Psoas muscle (tissue), 8 donors: ENCODE measurements around the gene LHX6. TPM values are rescaled to one million over a fixed set of nuclear protein-coding genes. Genes with fewer than 3 reads are reported as not detected.

Experiments used
- ATAC-seq, 4 donors: fragments of 200-7000 bp; cut with Tn5 transposase; one replicate each; pipeline ENCODE4 v1.9.1; 2020; ENCODE audit warnings: moderate library complexity in 3 of 4, mild to moderate bottlenecking in 2 of 4
- DNase-seq, 2 donors: peaks; one replicate each; pipeline ENCODE4 v3.0.0-alpha.2; 2020
- H3K27ac ChIP-seq: fragments of 200-600 bp; one replicate; pipeline ENCODE4 v1.8.0; 2022
- H3K27me3 ChIP-seq, 3 donors: fragments of 200-600 bp in 1 of 3; one replicate each; pipeline versions ENCODE4 v1.6.1 to v1.8.0; 2013 to 2022; ENCODE audit warnings: low read length in 2 of 3, mild to moderate bottlenecking in 2 of 3, moderate library complexity in 1 of 3; ENCODE audit not compliant: insufficient read depth in 3 of 3
- H3K36me3 ChIP-seq, 2 donors: fragments of 200-600 bp in 1 of 2; one replicate each; pipeline versions ENCODE4 v1.6.1 to v1.8.0; 2013 to 2022; ENCODE audit warnings: low read depth in 1 of 2, mild to moderate bottlenecking in 1 of 2, moderate library complexity in 1 of 2; ENCODE audit not compliant: insufficient read depth in 1 of 2
- H3K4me1 ChIP-seq: fragments of 200-600 bp; one replicate; pipeline ENCODE4 v1.8.0; 2022
- H3K4me3 ChIP-seq: fragments of 200-600 bp; one replicate; pipeline ENCODE4 v1.8.0; 2022; ENCODE audit warnings: mild to moderate bottlenecking
- H3K9me3 ChIP-seq: fragments of 200-600 bp; one replicate; pipeline ENCODE4 v1.8.0; 2022
- WGBS, 3 donors: extraction: QIAGEN DNeasy Blood & Tissue Kit; methylation state at CpG; one replicate each; pipeline versions ENCODE4 v1.1.6 to v1.1.7; 2013; 5-methylcytosine and 5-hydroxymethylcytosine counted together
- intact Hi-C, 2 donors: fragments of 100-400 bp; cut with DNase I; formaldehyde crosslinking; loops; one replicate each; pipeline versions ENCODE4 v1.11.0 to v1.14.2; 2022
- polyA plus RNA-seq, 3 donors: library from polyadenylated mRNA; stranded (reverse); fragments of 200-250 nt; gene quantifications; one replicate each; pipeline ENCODE4 v1.2.3, GENCODE V29; 2013
- total RNA-seq, 4 donors: library from RNA; stranded (reverse); fragmentation: NEBNext Ultra II Directional in 2 of 4; extraction: Animal tissue kit (Norgen Biotek cat#: 25700) in 2 of 4; gene quantifications; one replicate each; pipeline versions ENCODE4 v1.2.1 to v1.2.4, GENCODE V29; 2021 to 2023
- TF ChIP-seq, protein P1 (sequence below): fragments of 200-600 bp; IDR thresholded peaks from one replicate; pipeline ENCODE4 v1.8.0; 2022; ENCODE audit warnings: antibody characterized with exemption
- donor health status: healthy with polysubstance abuse.
- donor health status: DM: no; HTN: no; CAD: no; lungs with moderate emphysema.
- donor health status: Bipolar disorder and iron deficiency.
- donor health status: healthy.
- donor health status: DM: yes; HTN: yes; CAD: no.
- donor health status: DM: no; HTN: no; CAD: no.
- donor health status: DM: no; HTN: no; CAD: no.
- donor health status: DM: yes; HTN: yes; CAD: no.

The LHX6 gene
- total and polyA plus RNA-seq, 7 donors, result 1.00 to 6.0 (median 2.4) TPM

DNA sequence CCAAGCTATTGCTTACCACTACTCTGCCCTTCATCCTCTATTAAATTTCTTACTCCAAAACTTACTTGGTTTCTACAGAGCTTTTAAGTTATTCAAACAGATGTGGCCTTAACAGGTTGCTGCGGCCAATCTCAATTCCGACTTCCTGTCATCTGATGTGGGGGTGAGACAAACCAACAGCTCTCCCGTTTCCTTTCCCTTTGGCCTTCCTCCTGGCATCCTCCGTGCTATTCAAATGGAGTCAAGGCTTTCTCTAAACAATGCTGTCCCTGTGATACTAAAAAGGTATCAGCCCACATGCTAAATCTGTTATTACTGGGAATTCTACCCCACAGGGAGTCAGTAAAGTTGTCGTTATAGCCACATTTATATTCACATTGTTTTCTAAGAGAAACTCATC lies 24.0 kb upstream of the LHX6 start:
- intact Hi-C loops, result no loop called here
- no peak for ATAC-seq
- WGBS, 3 donors, result 56 to 58% (median 56%) methylated on average over 5 of the region's 5 CpGs
- H3K36me3 ChIP-seq, result peaks cover 8 to 82% of the 10 kb centered on the region in 2 donors
- no peaks in the 10 kb centered on the region for H3K27me3 ChIP-seq
- no peak for DNase-seq
- H3K27ac ChIP-seq, result peak overlapping the region; percentile 38
- no peaks in the 10 kb centered on the region for H3K9me3 ChIP-seq
- no peak overlapping the region for H3K4me3 ChIP-seq
- peaks cover 6% of the 10 kb centered on the region for H3K4me1 ChIP-seq
- TF ChIP-seq, protein P1, sequence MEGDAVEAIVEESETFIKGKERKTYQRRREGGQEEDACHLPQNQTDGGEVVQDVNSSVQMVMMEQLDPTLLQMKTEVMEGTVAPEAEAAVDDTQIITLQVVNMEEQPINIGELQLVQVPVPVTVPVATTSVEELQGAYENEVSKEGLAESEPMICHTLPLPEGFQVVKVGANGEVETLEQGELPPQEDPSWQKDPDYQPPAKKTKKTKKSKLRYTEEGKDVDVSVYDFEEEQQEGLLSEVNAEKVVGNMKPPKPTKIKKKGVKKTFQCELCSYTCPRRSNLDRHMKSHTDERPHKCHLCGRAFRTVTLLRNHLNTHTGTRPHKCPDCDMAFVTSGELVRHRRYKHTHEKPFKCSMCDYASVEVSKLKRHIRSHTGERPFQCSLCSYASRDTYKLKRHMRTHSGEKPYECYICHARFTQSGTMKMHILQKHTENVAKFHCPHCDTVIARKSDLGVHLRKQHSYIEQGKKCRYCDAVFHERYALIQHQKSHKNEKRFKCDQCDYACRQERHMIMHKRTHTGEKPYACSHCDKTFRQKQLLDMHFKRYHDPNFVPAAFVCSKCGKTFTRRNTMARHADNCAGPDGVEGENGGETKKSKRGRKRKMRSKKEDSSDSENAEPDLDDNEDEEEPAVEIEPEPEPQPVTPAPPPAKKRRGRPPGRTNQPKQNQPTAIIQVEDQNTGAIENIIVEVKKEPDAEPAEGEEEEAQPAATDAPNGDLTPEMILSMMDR, result no peak

DNA sequence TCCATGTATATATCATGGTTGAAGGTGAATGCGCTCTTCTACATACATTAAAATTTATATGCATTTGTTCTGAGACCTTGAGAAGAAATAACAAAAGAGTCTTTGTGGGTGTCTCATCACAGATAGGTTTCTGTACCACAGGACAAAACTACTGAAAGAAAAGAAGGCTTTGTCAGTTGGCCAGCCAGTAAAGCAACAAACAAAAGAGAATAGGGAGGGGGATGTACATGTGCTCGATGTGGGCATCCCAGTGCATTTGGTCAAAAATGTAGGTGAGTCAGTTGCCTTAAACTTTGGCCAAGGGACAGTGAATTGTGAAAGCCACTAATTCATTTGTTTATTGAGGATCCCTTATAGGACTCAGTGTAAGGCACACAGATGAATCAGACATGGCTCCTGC lies 22.6 kb upstream of the LHX6 start:
- WGBS, 3 donors, result 85 to 86% (median 86%) methylated on average over 2 of the region's 2 CpGs
- peaks cover 13 to 83% of the 10 kb centered on the region in 2 donors for H3K36me3 ChIP-seq
- TF ChIP-seq, protein P1, result no peak

DNA sequence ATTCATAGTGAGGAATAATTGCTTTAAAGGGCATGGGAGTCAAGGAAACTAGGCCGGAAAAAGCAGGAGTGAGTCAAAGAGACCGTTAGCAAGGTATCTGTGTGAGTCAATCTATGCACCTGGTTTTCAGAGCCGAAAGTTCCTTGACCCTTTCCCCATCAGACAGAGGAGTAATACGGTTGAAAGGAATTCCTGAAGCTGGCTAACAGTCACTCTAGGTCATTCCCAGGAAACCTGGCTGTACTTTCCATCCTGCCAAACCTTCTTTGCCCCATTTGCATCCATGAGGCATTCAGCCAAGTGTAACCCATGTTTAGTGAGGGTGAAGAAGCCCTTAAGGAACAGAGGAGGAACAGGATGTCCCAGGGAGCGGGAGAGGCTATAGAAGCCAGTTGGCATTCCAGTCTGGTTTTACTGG lies 19.7 kb upstream of the LHX6 start:
- ATAC-seq (peak in 3 of 4 donors; percentile 48 to 87 (median 87)), DNase-seq (no peak)
- TF ChIP-seq, protein P1, result no peak
- peaks cover 6% of the 10 kb centered on the region for H3K4me1 ChIP-seq
- H3K4me3 ChIP-seq, result no peak overlapping the region
- intact Hi-C loops, result no loop called here
- no peaks in the 10 kb centered on the region for H3K9me3 ChIP-seq
- H3K36me3 ChIP-seq, result peaks cover 22 to 92% of the 10 kb centered on the region in 2 donors
- H3K27me3 ChIP-seq, result no peaks in the 10 kb centered on the region
- H3K27ac ChIP-seq, result no peak overlapping the region
- 45 to 75% (median 68%) methylated on average over 5 of the region's 5 CpGs for WGBS, 3 donors

More for the DNA sequence above, 22.6 kb upstream of the LHX6 start:
- no peaks in the 10 kb centered on the region for H3K27me3 ChIP-seq
- peaks cover 6% of the 10 kb centered on the region for H3K4me1 ChIP-seq
- DNase-seq, result no peak
- no peak overlapping the region for H3K27ac ChIP-seq
- no peak overlapping the region for H3K4me3 ChIP-seq
- ATAC-seq, result no peak
- no peaks in the 10 kb centered on the region for H3K9me3 ChIP-seq
- intact Hi-C loops, result no loop called here

DNA sequence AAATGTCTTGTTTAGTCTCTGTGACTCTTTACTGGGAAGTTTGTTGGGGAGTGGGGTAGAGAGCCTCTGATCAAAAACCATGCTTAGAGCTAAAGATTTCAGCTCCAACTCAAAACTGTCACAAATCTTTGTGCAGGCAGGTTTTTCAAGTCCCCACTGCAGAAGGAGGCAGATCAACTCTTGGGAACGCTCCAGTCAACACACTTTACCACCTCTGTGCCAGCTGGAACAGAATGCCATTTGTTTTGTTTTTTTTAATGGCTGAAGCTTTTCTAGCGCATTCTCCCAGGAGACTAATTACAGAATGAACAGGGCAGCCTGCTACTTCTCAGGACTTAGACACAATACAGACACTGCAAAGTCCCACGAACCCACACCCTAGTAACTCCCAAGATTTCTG lies 17.9 kb upstream of the LHX6 start:
- Histone ChIP-seq H3K27me3 (no peaks in the 10 kb centered on the region), H3K9me3 (no peaks in the 10 kb centered on the region), H3K36me3 (peaks cover 24 to 98% of the 10 kb centered on the region in 2 donors), H3K27ac (no peak overlapping the region), H3K4me3 (no peak overlapping the region), H3K4me1 (no peaks in the 10 kb centered on the region)
- DNase-seq, result no peak
- no peak for ATAC-seq
- intact Hi-C loops, result no loop called here
- TF ChIP-seq, protein P1, result no peak
- WGBS, 3 donors, result 64 to 74% (median 73%) methylated on average over 3 of the region's 3 CpGs

DNA sequence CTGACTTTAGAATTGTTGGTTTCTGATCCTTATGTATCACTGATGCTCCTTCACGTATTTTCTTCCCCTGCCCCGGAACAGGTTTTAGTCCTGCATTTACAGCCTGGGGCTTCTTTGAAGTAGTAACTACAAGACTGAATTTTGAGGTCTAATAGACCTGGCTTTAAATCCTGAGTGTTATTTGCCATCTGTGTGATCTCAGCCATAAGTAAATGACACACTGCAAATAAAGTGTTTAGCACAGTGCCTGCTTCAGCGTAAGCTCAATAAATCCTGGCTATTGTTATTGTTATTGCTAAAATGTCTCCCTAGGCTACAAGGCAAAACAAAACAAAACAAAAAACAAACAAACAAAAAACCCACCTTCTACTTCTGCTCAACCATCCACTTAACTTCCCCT lies 15.6 kb upstream of the LHX6 start:
- Histone ChIP-seq H3K4me1 (no peaks in the 10 kb centered on the region), H3K27me3 (no peaks in the 10 kb centered on the region), H3K4me3 (no peak overlapping the region), H3K9me3 (no peaks in the 10 kb centered on the region), H3K27ac (no peak overlapping the region), H3K36me3 (peaks cover 22 to 96% of the 10 kb centered on the region in 2 donors)
- intact Hi-C loops, result no loop called here
- no peak for DNase-seq
- ATAC-seq, result no peak
- TF ChIP-seq, protein P1, result no peak
- WGBS, 3 donors, result 73 to 84% (median 84%) methylated on average over 3 of the region's 3 CpGs
